Gastrocnemius medialis (tissue), 4 donors: ENCODE measurements around the gene BEND6. TPM values are rescaled to one million over a fixed set of nuclear protein-coding genes. Genes with fewer than 3 reads are reported as not detected.

ENCODE experiments used
- ATAC-seq, 2 donors: fragments of 150-250 bp; one replicate each; pipeline ENCODE4 v1.9.1; 2016
- DNase-seq, 2 donors: peaks; one replicate each; pipeline ENCODE4 v3.0.0-alpha.2; 2019
- H3K27ac ChIP-seq, 4 donors: fragments of 200-600 bp; sonication (generic); 1 replicate in 1 of 4; 2 replicates in 3 of 4; pipeline ENCODE4 v1.5.1; 2016 to 2018; ENCODE audit warnings: mild to moderate bottlenecking in 2 of 4, moderate library complexity in 1 of 4
- H3K27me3 ChIP-seq, 3 donors: fragments of 200-600 bp; sonication (generic) in 2 of 3; 1 replicate in 1 of 3; 2 replicates in 2 of 3; pipeline versions ENCODE4 v1.5.1 to v1.6.0; 2016 to 2019; ENCODE audit warnings: mild to moderate bottlenecking in 1 of 3, moderate library complexity in 1 of 3
- H3K36me3 ChIP-seq, 2 donors: fragments of 200-600 bp; sonication (generic) in 1 of 2; one replicate each; pipeline ENCODE4 v1.5.1; 2017 to 2018
- H3K4me1 ChIP-seq, 2 donors: fragments of 200-600 bp; sonication (generic) in 1 of 2; one replicate each; pipeline ENCODE4 v1.5.1; 2016 to 2017; ENCODE audit warnings: mild to moderate bottlenecking in 2 of 2
- H3K4me3 ChIP-seq, 4 donors: fragments of 200-600 bp; sonication (generic) in 3 of 4; 1 replicate in 1 of 4; 2 replicates in 3 of 4; pipeline ENCODE4 v1.5.1; 2016 to 2019; ENCODE audit warnings: mild to moderate bottlenecking in 2 of 4
- H3K9me3 ChIP-seq, 3 donors: fragments of 200-600 bp; sonication (generic) in 2 of 3; 1 replicate in 1 of 3; 2 replicates in 2 of 3; pipeline ENCODE4 v1.5.1; 2016 to 2019
- CTCF ChIP-seq, 5 experiments: fragments of 450-650 bp in 3 of 5; fragments of 200-600 bp in 2 of 5; sonication (generic) in 2 of 5; IDR thresholded peaks in 4 of 5; conservative IDR thresholded peaks in 1 of 5; 1 replicate in 4 of 5; 2 replicates in 1 of 5; pipeline ENCODE4 v1.5.1; 2016 to 2019; ENCODE audit warnings: antibody characterized with exemption in 5 of 5, mild to moderate bottlenecking in 3 of 5, moderate library complexity in 3 of 5
- POLR2A ChIP-seq, 2 donors: fragments of 450-650 bp; IDR thresholded peaks; one replicate each; pipeline ENCODE4 v1.6.1; 2017; ENCODE audit warnings: antibody characterized with exemption in 2 of 2, mild to moderate bottlenecking in 2 of 2, moderate library complexity in 2 of 2
- in situ Hi-C, 4 donors: fragments of 200-750 bp; cut with MboI; loops; one replicate each; pipeline versions ENCODE4 v1.15.0 to v1.8.0; 2017; ENCODE audit warnings: low sequenced_read_pairs in 4 of 4
- intact Hi-C: fragments of 100-400 bp; cut with DNase I; formaldehyde crosslinking; loops from one replicate; pipeline ENCODE4 v1.15.1; 2023; ENCODE audit warnings: low total_unique reads
- total RNA-seq, 4 donors: library from RNA; depleted of rRNA; stranded (reverse); fragments of >200 nt; gene quantifications; one replicate each; pipeline versions ENCODE4 v1.1.0 to v1.2.3, GENCODE V29; 2016

The BEND6 gene
- total RNA-seq, 4 donors from 2014 or later, result 0.15 to 0.97 (median 0.56) TPM

DNA sequence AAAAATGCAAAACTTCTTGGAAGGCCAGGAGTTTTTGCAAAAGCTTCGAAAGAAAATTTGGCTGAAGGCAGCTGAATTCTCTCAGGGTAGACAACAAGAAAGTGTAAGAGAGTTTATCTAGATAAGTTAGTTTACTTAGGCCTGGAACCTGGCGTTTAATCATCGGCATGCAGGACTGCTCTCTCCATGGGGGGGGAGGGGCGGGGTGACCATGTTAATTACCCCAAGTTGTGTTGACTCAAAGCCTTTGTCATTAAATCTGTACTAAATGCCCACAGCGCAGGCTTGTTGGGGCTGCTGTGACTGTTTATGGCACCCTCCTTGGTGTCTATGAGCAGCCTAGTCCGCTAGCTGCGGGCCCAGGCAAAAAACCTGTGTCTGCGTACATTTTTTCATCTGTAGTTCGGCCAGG, 115.0 kb downstream of the BEND6 start:
- Histone ChIP-seq H3K9me3 (no peaks in the 10 kb centered on the region), H3K27me3 (no peaks in the 10 kb centered on the region), H3K27ac (no peak overlapping the region), H3K4me1 (no peaks in the 10 kb centered on the region), H3K36me3 (peaks cover 0 to 10% of the 10 kb centered on the region in 2 donors), H3K4me3 (no peak overlapping the region)
- no peak for TF ChIP-seq POLR2A (IDR thresholded peaks at IDR 0.05)
- no peak for DNase-seq
- in situ Hi-C loops (no loop called here), intact Hi-C loops (no loop called here)
- ATAC-seq, result no peak

GRCh38 chr6:57072108-57072507, 117.2 kb downstream of the BEND6 start:
- in situ Hi-C loops (no loop called here), intact Hi-C loops (no loop called here)
- peaks cover 0 to 5% of the 10 kb centered on the region in 2 donors for H3K36me3 ChIP-seq
- H3K4me1 ChIP-seq, result no peaks in the 10 kb centered on the region
- H3K9me3 ChIP-seq, result no peaks in the 10 kb centered on the region
- TF ChIP-seq POLR2A (IDR thresholded peaks at IDR 0.05), result no peak
- no peak for TF ChIP-seq CTCF (IDR thresholded peaks at IDR 0.05 in 4 of 5, conservative IDR thresholded peaks at IDR 0.05 in 1 of 5)
- H3K27ac ChIP-seq, result no peak overlapping the region
- no peak for ATAC-seq
- DNase-seq, result no peak
- H3K27me3 ChIP-seq, result no peaks in the 10 kb centered on the region
- H3K4me3 ChIP-seq, result no peak overlapping the region

DNA sequence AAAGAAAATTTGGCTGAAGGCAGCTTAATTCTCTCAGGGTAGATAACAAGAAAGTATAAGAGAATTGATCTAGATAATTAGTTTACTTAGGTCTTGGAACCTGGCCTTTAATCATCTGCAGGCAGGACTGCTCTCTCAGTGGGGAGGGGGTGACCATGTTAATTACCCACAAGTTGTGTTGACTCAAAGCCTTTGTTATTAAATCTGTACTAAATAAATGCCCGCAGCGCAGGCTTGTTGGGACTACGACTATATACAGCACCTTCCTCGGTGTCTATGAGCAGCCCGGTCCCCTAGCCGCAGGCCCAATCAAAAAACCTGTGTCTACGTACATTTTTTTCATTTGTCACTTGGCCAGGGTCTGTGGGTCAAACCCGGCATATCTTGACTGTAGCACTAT, 119.5 kb downstream of the BEND6 start:
- Histone ChIP-seq H3K9me3 (no peaks in the 10 kb centered on the region), H3K36me3 (peaks cover 0 to 5% of the 10 kb centered on the region in 2 donors), H3K27ac (no peak overlapping the region), H3K27me3 (no peaks in the 10 kb centered on the region), H3K4me3 (no peak overlapping the region), H3K4me1 (no peaks in the 10 kb centered on the region)
- intact Hi-C loops (no loop called here), in situ Hi-C loops (no loop called here)
- DNase-seq (no peak), ATAC-seq (no peak)
- TF ChIP-seq CTCF (IDR thresholded peaks at IDR 0.05 in 4 of 5, conservative IDR thresholded peaks at IDR 0.05 in 1 of 5) (no peak), POLR2A (IDR thresholded peaks at IDR 0.05) (no peak)

DNA sequence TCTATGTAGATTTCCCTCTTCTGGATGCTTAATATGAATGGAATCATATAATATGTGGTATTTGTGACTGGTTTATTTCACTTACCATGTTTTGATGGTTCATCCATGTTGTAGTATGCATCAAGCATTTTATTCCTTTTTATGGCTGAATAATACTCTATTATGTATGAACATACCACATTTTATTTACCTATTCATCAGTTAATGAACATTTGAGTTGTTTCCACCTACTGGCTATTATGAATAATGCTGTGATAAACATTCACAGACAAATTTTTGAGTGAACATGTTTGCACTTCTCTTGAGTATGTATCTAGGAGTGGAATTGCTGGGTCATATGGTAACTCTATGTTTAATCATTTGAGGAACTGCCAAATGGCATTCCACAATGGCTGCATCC, 120.2 kb downstream of the BEND6 start:
- no peak for DNase-seq
- no peaks in the 10 kb centered on the region for H3K27me3 ChIP-seq
- peaks cover 0 to 5% of the 10 kb centered on the region in 2 donors for H3K36me3 ChIP-seq
- in situ Hi-C loops, result loop anchor here in 2 of 4 donors (25.0 kb wide), 1 partner anchor 237 kb away; the partner anchor contains the start of gene PRIM2 (in 2 of the 2)
- H3K27ac ChIP-seq, result no peak overlapping the region
- H3K9me3 ChIP-seq, result no peaks in the 10 kb centered on the region
- intact Hi-C loops, result no loop called here
- no peak for ATAC-seq
- no peak overlapping the region for H3K4me3 ChIP-seq
- no peaks in the 10 kb centered on the region for H3K4me1 ChIP-seq
- no peak for TF ChIP-seq POLR2A (IDR thresholded peaks at IDR 0.05)
- TF ChIP-seq CTCF (IDR thresholded peaks at IDR 0.05 in 4 of 5, conservative IDR thresholded peaks at IDR 0.05 in 1 of 5), result no peak

Other genes with a start within 250 kb of the BEND6 start
- 10 to 100 TPM in 1 of 4 donors, 1 to 10 TPM in 3; 1.9 to 10.2 (median 3.0) TPM for gene KIAA1586, start 91.6 kb downstream of the BEND6 start, total RNA-seq
- gene ZNF451, start 135.1 kb downstream of the BEND6 start, total RNA-seq, result 10 to 100 TPM; 27.1 to 36.8 (median 28.0) TPM
- 10 to 100 TPM in 2 of 4 donors, 1 to 10 TPM in 2; 6.7 to 15.7 (median 9.8) TPM for gene BAG2, start 217.2 kb downstream of the BEND6 start, total RNA-seq